Measurements from ENCODE around the gene SF3A1.

DNA sequence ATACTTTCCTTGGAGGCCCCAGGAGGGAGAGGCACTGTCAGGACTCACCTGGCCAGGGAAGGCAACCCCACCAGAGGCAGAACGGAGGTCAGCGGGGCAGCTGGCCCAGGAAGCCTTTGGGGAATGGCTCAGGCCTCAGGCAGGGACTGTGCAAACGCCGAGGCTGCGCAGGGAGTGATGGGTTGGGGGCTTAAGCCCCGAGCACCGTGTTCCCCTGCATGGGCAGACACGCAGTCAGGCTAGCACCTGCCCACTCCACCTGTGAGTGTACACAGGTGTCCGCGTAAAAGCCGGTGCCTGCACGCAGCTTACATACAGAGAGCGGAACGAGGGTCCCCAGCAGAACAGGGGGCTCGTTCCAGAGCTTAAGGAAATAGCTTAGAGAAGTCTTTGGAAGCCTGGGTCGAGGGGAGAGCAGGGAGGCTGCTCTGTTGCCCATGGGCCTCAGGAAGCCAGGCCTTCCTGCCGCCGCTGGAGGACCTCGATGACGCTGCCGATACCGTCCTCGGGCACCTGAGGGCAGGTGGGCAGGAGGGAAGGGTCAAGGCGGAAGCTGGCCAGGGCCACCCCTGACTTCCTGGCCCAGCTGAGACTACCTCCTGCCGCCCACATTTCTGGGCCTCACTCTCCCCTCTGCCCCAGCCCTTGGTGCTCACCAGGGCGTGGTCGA, 71.4 kb downstream of the SF3A1 start:
- TF ChIP-seq, protein P1, sequence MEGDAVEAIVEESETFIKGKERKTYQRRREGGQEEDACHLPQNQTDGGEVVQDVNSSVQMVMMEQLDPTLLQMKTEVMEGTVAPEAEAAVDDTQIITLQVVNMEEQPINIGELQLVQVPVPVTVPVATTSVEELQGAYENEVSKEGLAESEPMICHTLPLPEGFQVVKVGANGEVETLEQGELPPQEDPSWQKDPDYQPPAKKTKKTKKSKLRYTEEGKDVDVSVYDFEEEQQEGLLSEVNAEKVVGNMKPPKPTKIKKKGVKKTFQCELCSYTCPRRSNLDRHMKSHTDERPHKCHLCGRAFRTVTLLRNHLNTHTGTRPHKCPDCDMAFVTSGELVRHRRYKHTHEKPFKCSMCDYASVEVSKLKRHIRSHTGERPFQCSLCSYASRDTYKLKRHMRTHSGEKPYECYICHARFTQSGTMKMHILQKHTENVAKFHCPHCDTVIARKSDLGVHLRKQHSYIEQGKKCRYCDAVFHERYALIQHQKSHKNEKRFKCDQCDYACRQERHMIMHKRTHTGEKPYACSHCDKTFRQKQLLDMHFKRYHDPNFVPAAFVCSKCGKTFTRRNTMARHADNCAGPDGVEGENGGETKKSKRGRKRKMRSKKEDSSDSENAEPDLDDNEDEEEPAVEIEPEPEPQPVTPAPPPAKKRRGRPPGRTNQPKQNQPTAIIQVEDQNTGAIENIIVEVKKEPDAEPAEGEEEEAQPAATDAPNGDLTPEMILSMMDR (IDR thresholded peaks at IDR 0.05), result no peak
- TF ChIP-seq EZH2 (IDR thresholded peaks at IDR 0.05; ENCODE audit: borderline replicate concordance, insufficient read depth, low read depth, low read length, poor library complexity, severe bottlenecking), result no peak

Measured in B cell (primary cell).